Measurements from ENCODE around the gene GRP. TPM values are rescaled to one million over a fixed set of nuclear protein-coding genes. Genes with fewer than 3 reads are reported as not detected.
"Not testable (repeated sequence)": the region's sequence is repeated elsewhere in the genome, so short reads cannot be mapped to it uniquely, and the experiment has no call there.

Gene GRP
- total RNA-seq, 3 donors from 2014 or later (not counting 1 experiment from before 2014, with no cell fraction given) = not detected

DNA sequence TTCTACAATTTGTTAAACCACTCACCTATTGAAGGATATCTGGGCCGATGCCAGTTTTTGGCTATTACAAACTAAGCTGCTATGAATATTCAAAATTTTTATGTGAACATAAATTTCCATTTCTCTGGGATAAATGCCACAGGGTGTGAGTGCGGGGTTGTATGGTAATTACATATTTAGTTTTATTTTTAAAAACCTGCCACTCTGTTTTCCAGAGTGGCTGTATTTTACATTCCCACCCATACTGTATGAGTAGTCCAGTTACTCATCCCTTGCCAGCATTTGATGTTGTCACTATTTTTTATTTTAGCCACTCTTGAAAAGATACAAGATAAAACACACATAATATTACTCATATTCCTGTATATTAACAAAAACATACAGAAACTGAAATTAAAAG is 22.9 kb downstream of the GRP start:
- H3K4me3 Mint-ChIP-seq = no peak overlapping the region
- Histone ChIP-seq H3K27me3 (ENCODE audit: control insufficient read depth, insufficient read depth, low read length) (peaks cover 2% of the 10 kb centered on the region), H3K27ac (ENCODE audit: low read length) (no peak overlapping the region), H3K9me3 (ENCODE audit: control insufficient read depth, insufficient read depth, low read length) (no peaks in the 10 kb centered on the region), H3K36me3 (ENCODE audit: control insufficient read depth, insufficient read depth, low read length) (no peaks in the 10 kb centered on the region), H3K4me1 (ENCODE audit: control insufficient read depth, insufficient read depth, low read length) (no peaks in the 10 kb centered on the region), H3K4me3 (ENCODE audit: low read length) (no peak overlapping the region)
- peaks cover 0 to 5% of the 10 kb centered on the region in 2 donors for H3K9me3 Mint-ChIP-seq
- WGBS (ENCODE audit: insufficient coverage) = no CpG with 5 or more reads among the region's 2 CpGs
- ATAC-seq = no peak
- TF ChIP-seq, protein P1, sequence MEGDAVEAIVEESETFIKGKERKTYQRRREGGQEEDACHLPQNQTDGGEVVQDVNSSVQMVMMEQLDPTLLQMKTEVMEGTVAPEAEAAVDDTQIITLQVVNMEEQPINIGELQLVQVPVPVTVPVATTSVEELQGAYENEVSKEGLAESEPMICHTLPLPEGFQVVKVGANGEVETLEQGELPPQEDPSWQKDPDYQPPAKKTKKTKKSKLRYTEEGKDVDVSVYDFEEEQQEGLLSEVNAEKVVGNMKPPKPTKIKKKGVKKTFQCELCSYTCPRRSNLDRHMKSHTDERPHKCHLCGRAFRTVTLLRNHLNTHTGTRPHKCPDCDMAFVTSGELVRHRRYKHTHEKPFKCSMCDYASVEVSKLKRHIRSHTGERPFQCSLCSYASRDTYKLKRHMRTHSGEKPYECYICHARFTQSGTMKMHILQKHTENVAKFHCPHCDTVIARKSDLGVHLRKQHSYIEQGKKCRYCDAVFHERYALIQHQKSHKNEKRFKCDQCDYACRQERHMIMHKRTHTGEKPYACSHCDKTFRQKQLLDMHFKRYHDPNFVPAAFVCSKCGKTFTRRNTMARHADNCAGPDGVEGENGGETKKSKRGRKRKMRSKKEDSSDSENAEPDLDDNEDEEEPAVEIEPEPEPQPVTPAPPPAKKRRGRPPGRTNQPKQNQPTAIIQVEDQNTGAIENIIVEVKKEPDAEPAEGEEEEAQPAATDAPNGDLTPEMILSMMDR (IDR thresholded peaks at IDR 0.05) = no peak
- intact Hi-C loops (cut with micrococcal nuclease) = no loop called here
- no peaks in the 10 kb centered on the region for H3K4me1 Mint-ChIP-seq
- H3K27ac Mint-ChIP-seq = no peak overlapping the region
- peaks cover 13 to 14% of the 10 kb centered on the region in 2 donors for H3K27me3 Mint-ChIP-seq (ENCODE audit: low read depth in 2 of 2)
- no peaks in the 10 kb centered on the region for H3K36me3 Mint-ChIP-seq
- DNase-seq = no peak

DNA sequence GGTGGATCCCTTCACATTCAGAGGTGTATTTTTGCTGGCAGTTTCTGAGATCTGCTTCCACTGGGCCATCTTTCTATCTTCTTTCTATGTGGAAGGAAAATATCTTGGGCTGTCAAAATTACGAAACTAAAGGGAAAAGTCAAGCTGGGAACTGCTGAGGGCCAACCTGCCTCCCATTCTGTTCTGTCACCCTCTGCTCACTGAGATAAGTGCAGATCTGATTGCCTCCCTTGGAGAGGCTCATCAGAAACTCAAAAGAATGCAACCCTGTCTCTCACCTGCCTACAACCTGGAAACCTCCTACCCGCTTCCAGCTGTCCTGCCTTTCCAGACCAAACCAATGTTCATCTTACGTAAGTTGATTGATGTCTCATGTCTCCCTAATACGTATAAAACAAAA is 26.8 kb downstream of the GRP start:
- Histone ChIP-seq H3K36me3 (ENCODE audit: control insufficient read depth, insufficient read depth, low read length) (no peaks in the 10 kb centered on the region), H3K4me3 (ENCODE audit: low read length) (no peak overlapping the region), H3K9me3 (ENCODE audit: control insufficient read depth, insufficient read depth, low read length) (no peaks in the 10 kb centered on the region), H3K4me1 (ENCODE audit: control insufficient read depth, insufficient read depth, low read length) (no peaks in the 10 kb centered on the region), H3K27me3 (ENCODE audit: control insufficient read depth, insufficient read depth, low read length) (peaks cover 2% of the 10 kb centered on the region), H3K27ac (ENCODE audit: low read length) (no peak overlapping the region)
- Mint-ChIP-seq H3K4me3 (no peak overlapping the region), H3K36me3 (no peaks in the 10 kb centered on the region), H3K27ac (no peak overlapping the region), H3K9me3 (no peaks in the 10 kb centered on the region), H3K27me3 (ENCODE audit: low read depth in 2 of 2) (peaks cover 9 to 13% of the 10 kb centered on the region in 2 donors), H3K4me1 (no peaks in the 10 kb centered on the region)
- TF ChIP-seq, protein P1 (IDR thresholded peaks at IDR 0.05) = no peak
- no peak for DNase-seq
- ATAC-seq = no peak
- WGBS (ENCODE audit: insufficient coverage) = 56% methylated on average over 4 of the region's 4 CpGs
- intact Hi-C loops (cut with micrococcal nuclease) = no loop called here

GRCh38 chr18:59249199-59249774 is 29.3 kb downstream of the GRP start:
- H3K4me1 Mint-ChIP-seq = no peaks in the 10 kb centered on the region
- DNase-seq = peak in 1 of 2 donors; percentile 54
- intact Hi-C loops (cut with micrococcal nuclease) = no loop called here
- no peak for ATAC-seq
- H3K27me3 Mint-ChIP-seq (ENCODE audit: low read depth in 2 of 2) = peaks cover 12 to 13% of the 10 kb centered on the region in 2 donors
- H3K27ac Mint-ChIP-seq = no peak overlapping the region
- no peaks in the 10 kb centered on the region for H3K4me1 ChIP-seq (ENCODE audit: control insufficient read depth, insufficient read depth, low read length)
- peaks cover 0 to 2% of the 10 kb centered on the region in 2 donors for H3K9me3 Mint-ChIP-seq
- H3K27ac ChIP-seq (ENCODE audit: low read length) = no peak overlapping the region
- H3K4me3 ChIP-seq (ENCODE audit: low read length) = no peak overlapping the region
- no peaks in the 10 kb centered on the region for H3K36me3 Mint-ChIP-seq
- peaks cover 2% of the 10 kb centered on the region for H3K27me3 ChIP-seq (ENCODE audit: control insufficient read depth, insufficient read depth, low read length)
- H3K9me3 ChIP-seq (ENCODE audit: control insufficient read depth, insufficient read depth, low read length) = no peaks in the 10 kb centered on the region
- TF ChIP-seq, protein P1 (IDR thresholded peaks at IDR 0.05) = peak; percentile 15
- no peak overlapping the region for H3K4me3 Mint-ChIP-seq
- H3K36me3 ChIP-seq (ENCODE audit: control insufficient read depth, insufficient read depth, low read length) = no peaks in the 10 kb centered on the region
- 20% methylated on average over 3 of the region's 5 CpGs for WGBS (ENCODE audit: insufficient coverage)

DNA sequence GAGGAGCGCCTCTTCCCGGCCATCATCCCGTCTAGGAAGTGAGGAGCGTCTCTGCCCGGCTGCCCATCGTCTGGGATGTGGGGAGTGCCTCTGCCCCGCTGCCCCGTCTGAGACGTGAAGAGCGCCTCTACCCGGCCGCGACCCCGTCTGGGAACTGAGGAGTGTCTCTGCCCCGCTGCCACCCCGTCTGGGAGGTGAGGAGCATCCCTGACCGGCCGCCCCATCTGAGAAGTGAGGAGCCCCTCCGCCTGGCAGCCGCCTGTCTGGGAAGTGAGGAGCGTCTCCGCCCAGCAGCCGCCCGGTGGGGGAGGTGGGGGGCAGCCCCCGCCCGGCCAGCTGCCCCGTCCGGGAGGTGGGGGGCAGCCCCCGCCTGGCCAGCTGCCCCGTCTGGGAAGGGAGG is 35.5 kb downstream of the GRP start:
- peaks cover 10 to 20% of the 10 kb centered on the region in 2 donors for H3K27me3 Mint-ChIP-seq (ENCODE audit: low read depth in 2 of 2)
- H3K4me3 Mint-ChIP-seq = not testable (repeated sequence)

DNA sequence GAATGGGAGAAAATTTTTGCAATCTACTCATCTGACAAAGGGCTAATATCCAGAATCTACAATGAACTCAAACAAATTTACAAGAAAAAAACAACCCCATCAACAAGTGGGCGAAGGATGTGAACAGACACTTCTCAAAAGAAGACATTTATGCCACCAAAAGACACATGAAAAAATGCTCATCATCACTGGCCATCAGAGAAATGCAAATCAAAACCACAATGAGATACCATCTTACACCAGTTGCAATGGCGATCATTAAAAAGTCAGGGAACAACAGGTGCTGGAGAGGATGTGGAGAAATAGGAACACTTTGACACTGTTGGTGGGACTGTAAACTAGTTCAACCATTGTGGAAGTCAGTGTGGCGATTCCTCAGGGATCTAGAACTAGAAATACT is 41.9 kb downstream of the GRP start:
- H3K27ac ChIP-seq (ENCODE audit: low read length); DNase-seq; ATAC-seq; H3K9me3 Mint-ChIP-seq; H3K36me3 Mint-ChIP-seq; H3K4me1 Mint-ChIP-seq; H3K4me1 ChIP-seq (ENCODE audit: control insufficient read depth, insufficient read depth, low read length); H3K27ac Mint-ChIP-seq; H3K9me3 ChIP-seq (ENCODE audit: control insufficient read depth, insufficient read depth, low read length); H3K4me3 Mint-ChIP-seq; intact Hi-C loops (cut with micrococcal nuclease); H3K4me3 ChIP-seq (ENCODE audit: low read length); H3K36me3 ChIP-seq (ENCODE audit: control insufficient read depth, insufficient read depth, low read length): not testable (repeated sequence)
- peaks cover 29% of the 10 kb centered on the region for H3K27me3 ChIP-seq (ENCODE audit: control insufficient read depth, insufficient read depth, low read length)
- no CpG with 5 or more reads among the region's 3 CpGs for WGBS (ENCODE audit: insufficient coverage)
- H3K27me3 Mint-ChIP-seq (ENCODE audit: low read depth in 2 of 2) = peaks cover 34 to 40% of the 10 kb centered on the region in 2 donors

More for the DNA sequence above, 35.5 kb downstream of the GRP start:
- WGBS (ENCODE audit: insufficient coverage) = 95% methylated on average over 30 of the region's 30 CpGs
- H3K9me3 Mint-ChIP-seq; ATAC-seq; DNase-seq; H3K27me3 ChIP-seq (ENCODE audit: control insufficient read depth, insufficient read depth, low read length); H3K36me3 ChIP-seq (ENCODE audit: control insufficient read depth, insufficient read depth, low read length); H3K36me3 Mint-ChIP-seq; H3K4me3 ChIP-seq (ENCODE audit: low read length); H3K27ac ChIP-seq (ENCODE audit: low read length); H3K9me3 ChIP-seq (ENCODE audit: control insufficient read depth, insufficient read depth, low read length); H3K27ac Mint-ChIP-seq; intact Hi-C loops (cut with micrococcal nuclease); H3K4me1 Mint-ChIP-seq; H3K4me1 ChIP-seq (ENCODE audit: control insufficient read depth, insufficient read depth, low read length): not testable (repeated sequence)

DNA sequence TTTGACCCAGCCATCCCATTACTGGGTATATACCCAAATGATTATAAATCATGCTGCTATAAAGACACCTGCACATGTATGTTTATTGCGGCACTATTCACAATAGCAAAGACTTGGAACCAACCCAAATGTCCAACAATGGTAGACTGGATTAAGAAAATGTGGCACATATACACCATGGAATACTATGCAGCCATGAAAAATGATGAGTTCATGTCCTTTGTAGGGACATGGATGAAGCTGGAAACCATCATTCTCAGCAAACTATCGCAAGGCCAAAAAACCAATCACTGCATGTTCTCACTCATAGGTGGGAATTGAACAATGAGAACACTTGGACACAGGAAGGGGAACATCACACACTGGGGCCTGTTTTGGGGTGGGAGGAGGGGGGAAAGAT is 42.3 kb downstream of the GRP start:
- H3K4me1 ChIP-seq (ENCODE audit: control insufficient read depth, insufficient read depth, low read length); intact Hi-C loops (cut with micrococcal nuclease); H3K4me3 ChIP-seq (ENCODE audit: low read length); H3K4me1 Mint-ChIP-seq; H3K36me3 ChIP-seq (ENCODE audit: control insufficient read depth, insufficient read depth, low read length); H3K9me3 Mint-ChIP-seq; ATAC-seq; H3K4me3 Mint-ChIP-seq; H3K27ac Mint-ChIP-seq; H3K36me3 Mint-ChIP-seq; H3K27ac ChIP-seq (ENCODE audit: low read length); DNase-seq; H3K9me3 ChIP-seq (ENCODE audit: control insufficient read depth, insufficient read depth, low read length): not testable (repeated sequence)
- peaks cover 36 to 44% of the 10 kb centered on the region in 2 donors for H3K27me3 Mint-ChIP-seq (ENCODE audit: low read depth in 2 of 2)
- H3K27me3 ChIP-seq (ENCODE audit: control insufficient read depth, insufficient read depth, low read length) = peaks cover 33% of the 10 kb centered on the region
- no CpG with 5 or more reads among the region's 2 CpGs for WGBS (ENCODE audit: insufficient coverage)
